HG02642 (cell line): Measurements from ENCODE around the gene ZFR2.
"Not testable (repeated sequence)": the region's sequence is repeated elsewhere in the genome, so short reads cannot be mapped to it uniquely, and the experiment has no call there.

Experiments
- ATAC-seq: cut with Tn5 transposase; IDR thresholded peaks from one replicate; pipeline ENCODE4 v1.9.1; 2021; ENCODE audit warnings: mild to moderate bottlenecking; ENCODE audit not compliant: unreplicated experiment, poor library complexity

Gene ZFR2

GRCh38 chr19:3760871-3761361 is 107.9 kb downstream of the ZFR2 start:
- no peak for ATAC-seq

GRCh38 chr19:3759482-3760254 is 109.2 kb downstream of the ZFR2 start:
- ATAC-seq: no peak

- ATAC-seq: not testable (repeated sequence)
Observed at GRCh38 chr19:3758297-3758696, 110.5 kb downstream of the ZFR2 start.

GRCh38 chr19:3757705-3758104 is 111.1 kb downstream of the ZFR2 start:
- not testable (repeated sequence) for ATAC-seq
